ENCODE data around the gene SLC5A12. TPM values are rescaled to one million over a fixed set of nuclear protein-coding genes. Genes with fewer than 3 reads are reported as not detected.

Gene SLC5A12
- total RNA-seq, 2 donors from 2014 or later: not detected

DNA sequence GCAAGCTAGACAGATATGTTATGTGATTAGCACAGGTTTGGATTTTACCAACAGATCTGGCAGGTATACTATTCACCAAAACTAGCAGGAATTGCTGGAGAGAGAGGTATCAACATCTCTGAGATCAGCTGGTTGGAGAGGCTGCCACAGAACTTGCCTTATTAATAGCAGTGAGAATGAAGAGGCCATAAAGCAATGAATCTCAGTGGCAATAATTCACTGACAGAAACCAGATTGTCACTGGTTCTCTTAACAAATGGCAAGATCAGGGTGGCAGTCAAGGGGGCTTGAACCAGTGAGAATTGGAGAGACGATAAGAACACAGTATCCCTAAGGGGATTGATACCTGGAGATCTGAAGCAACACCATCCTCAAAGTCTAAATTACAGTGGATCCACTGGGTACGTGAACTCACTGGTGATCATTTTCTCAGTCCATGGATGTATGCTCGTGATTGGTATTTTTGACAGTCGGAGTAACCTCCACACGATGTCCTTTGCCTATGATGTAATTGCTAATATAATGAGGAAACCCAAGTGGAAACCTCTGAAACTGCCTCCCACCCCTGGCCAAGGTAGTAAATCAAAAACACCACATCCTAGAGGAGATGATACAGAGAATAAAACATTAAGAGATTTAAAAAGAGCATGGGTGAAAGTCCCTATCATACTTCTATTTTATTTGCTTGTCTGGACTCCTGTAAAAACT is 17.7 kb upstream of the SLC5A12 start:
- DNase-seq: no peak
- no peak for ATAC-seq
- Histone ChIP-seq H3K27ac (no peak overlapping the region), H3K4me1 (no peaks in the 10 kb centered on the region), H3K9me3 (no peaks in the 10 kb centered on the region), H3K36me3 (replicated peaks in 1 of 2; ENCODE audit: insufficient read depth in 1 of 2, low read depth in 2 of 2) (no peaks in the 10 kb centered on the region), H3K4me3 (no peak overlapping the region), H3K27me3 (no peaks in the 10 kb centered on the region)
- intact Hi-C loops (cut with DNase I): no loop called here
- WGBS, 2 donors: 72 to 73% methylated on average over 5 of the region's 5 CpGs
- no peak for TF ChIP-seq POLR2A (IDR thresholded peaks at IDR 0.05)
- TF ChIP-seq, protein P1, sequence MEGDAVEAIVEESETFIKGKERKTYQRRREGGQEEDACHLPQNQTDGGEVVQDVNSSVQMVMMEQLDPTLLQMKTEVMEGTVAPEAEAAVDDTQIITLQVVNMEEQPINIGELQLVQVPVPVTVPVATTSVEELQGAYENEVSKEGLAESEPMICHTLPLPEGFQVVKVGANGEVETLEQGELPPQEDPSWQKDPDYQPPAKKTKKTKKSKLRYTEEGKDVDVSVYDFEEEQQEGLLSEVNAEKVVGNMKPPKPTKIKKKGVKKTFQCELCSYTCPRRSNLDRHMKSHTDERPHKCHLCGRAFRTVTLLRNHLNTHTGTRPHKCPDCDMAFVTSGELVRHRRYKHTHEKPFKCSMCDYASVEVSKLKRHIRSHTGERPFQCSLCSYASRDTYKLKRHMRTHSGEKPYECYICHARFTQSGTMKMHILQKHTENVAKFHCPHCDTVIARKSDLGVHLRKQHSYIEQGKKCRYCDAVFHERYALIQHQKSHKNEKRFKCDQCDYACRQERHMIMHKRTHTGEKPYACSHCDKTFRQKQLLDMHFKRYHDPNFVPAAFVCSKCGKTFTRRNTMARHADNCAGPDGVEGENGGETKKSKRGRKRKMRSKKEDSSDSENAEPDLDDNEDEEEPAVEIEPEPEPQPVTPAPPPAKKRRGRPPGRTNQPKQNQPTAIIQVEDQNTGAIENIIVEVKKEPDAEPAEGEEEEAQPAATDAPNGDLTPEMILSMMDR (IDR thresholded peaks at IDR 0.05): no peak

- intact Hi-C loops (cut with DNase I): no loop called here
- ATAC-seq (no peak), DNase-seq (no peak)
- 64 to 68% methylated on average over 4 of the region's 4 CpGs for WGBS, 2 donors
- no peak for TF ChIP-seq POLR2A (IDR thresholded peaks at IDR 0.05)
- TF ChIP-seq, protein P1 (IDR thresholded peaks at IDR 0.05): no peak
- Histone ChIP-seq H3K9me3 (no peaks in the 10 kb centered on the region), H3K27ac (no peak overlapping the region), H3K27me3 (no peaks in the 10 kb centered on the region), H3K4me1 (no peaks in the 10 kb centered on the region), H3K36me3 (replicated peaks in 1 of 2; ENCODE audit: insufficient read depth in 1 of 2, low read depth in 2 of 2) (no peaks in the 10 kb centered on the region), H3K4me3 (no peak overlapping the region)
Observed at GRCh38 chr11:26734691-26735090, 12.8 kb upstream of the SLC5A12 start.

- H3K4me1 ChIP-seq: no peaks in the 10 kb centered on the region
- DNase-seq (no peak), ATAC-seq (no peak)
- no peak overlapping the region for H3K4me3 ChIP-seq
- intact Hi-C loops (cut with DNase I): no loop called here
- H3K27ac ChIP-seq: no peak overlapping the region
- no peaks in the 10 kb centered on the region for H3K27me3 ChIP-seq
- no peak for TF ChIP-seq POLR2A (IDR thresholded peaks at IDR 0.05)
- TF ChIP-seq, protein P1 (IDR thresholded peaks at IDR 0.05): no peak
- WGBS, 2 donors: 56 to 73% methylated on average over 1 of the region's 1 CpG
- no peaks in the 10 kb centered on the region for H3K36me3 ChIP-seq (replicated peaks in 1 of 2; ENCODE audit: insufficient read depth in 1 of 2, low read depth in 2 of 2)
- H3K9me3 ChIP-seq: no peaks in the 10 kb centered on the region
Observed at GRCh38 chr11:26731084-26731456, 9.2 kb upstream of the SLC5A12 start.

- Histone ChIP-seq H3K27me3 (no peaks in the 10 kb centered on the region), H3K4me1 (no peaks in the 10 kb centered on the region), H3K27ac (no peak overlapping the region), H3K4me3 (no peak overlapping the region), H3K36me3 (replicated peaks in 1 of 2; ENCODE audit: insufficient read depth in 1 of 2, low read depth in 2 of 2) (no peaks in the 10 kb centered on the region), H3K9me3 (no peaks in the 10 kb centered on the region)
- TF ChIP-seq, protein P1 (IDR thresholded peaks at IDR 0.05): no peak
- TF ChIP-seq POLR2A (IDR thresholded peaks at IDR 0.05): no peak
- 45 to 50% methylated on average over 4 of the region's 4 CpGs for WGBS, 2 donors
- no peak for ATAC-seq
- no peak for DNase-seq
- intact Hi-C loops (cut with DNase I): no loop called here
Observed at GRCh38 chr11:26730414-26731083, 8.7 kb upstream of the SLC5A12 start.

DNA sequence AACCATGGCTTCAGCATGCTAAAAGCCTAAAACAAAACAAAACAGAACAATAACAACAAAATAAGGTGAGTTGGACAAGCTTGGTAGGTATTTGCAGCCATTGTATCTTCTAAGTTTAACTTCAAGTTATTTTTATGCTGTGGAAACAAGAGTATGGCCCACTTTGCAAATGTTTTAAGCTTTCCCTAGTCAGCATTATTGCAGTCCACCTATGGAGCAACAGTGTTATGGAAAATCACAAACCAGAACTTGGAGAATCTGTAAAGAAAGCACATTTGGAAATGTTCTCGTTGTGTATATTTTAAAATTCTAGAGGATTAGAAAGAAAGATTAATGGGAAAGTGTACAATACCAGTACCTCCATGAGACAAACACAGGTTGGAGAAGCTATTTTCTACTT is 7.4 kb upstream of the SLC5A12 start:
- intact Hi-C loops (cut with DNase I): no loop called here
- Histone ChIP-seq H3K4me1 (no peaks in the 10 kb centered on the region), H3K9me3 (no peaks in the 10 kb centered on the region), H3K36me3 (replicated peaks in 1 of 2; ENCODE audit: insufficient read depth in 1 of 2, low read depth in 2 of 2) (no peaks in the 10 kb centered on the region), H3K27ac (no peak overlapping the region), H3K27me3 (no peaks in the 10 kb centered on the region), H3K4me3 (no peak overlapping the region)
- no peak for DNase-seq
- TF ChIP-seq POLR2A (IDR thresholded peaks at IDR 0.05): no peak
- TF ChIP-seq, protein P1 (IDR thresholded peaks at IDR 0.05): no peak
- 44 to 57% methylated on average over 1 of the region's 1 CpG for WGBS, 2 donors
- ATAC-seq: no peak

All from body of pancreas (tissue), 4 donors.